Muscle of leg (tissue), 11 donors: ENCODE data around the gene SLIT1. TPM values are rescaled to one million over a fixed set of nuclear protein-coding genes. Genes with fewer than 3 reads are reported as not detected.

ENCODE experiments used
- DNase-seq: peaks from one replicate; pipeline ENCODE4 v3.0.0; 2013
- H3K27ac ChIP-seq: one replicate; pipeline ENCODE4 v1.5.1; 2013; ENCODE audit warnings: mild to moderate bottlenecking, low read length, control low read depth
- H3K27me3 ChIP-seq: one replicate; pipeline ENCODE4 v1.6.1; 2013; ENCODE audit warnings: low read length; ENCODE audit not compliant: control insufficient read depth, insufficient read depth
- H3K36me3 ChIP-seq: one replicate; pipeline ENCODE4 v1.6.1; 2013; ENCODE audit warnings: low read length; ENCODE audit not compliant: control insufficient read depth, insufficient read depth
- H3K4me1 ChIP-seq: one replicate; pipeline ENCODE4 v1.6.1; 2013; ENCODE audit warnings: low read length; ENCODE audit not compliant: control insufficient read depth, insufficient read depth
- H3K4me3 ChIP-seq: one replicate; pipeline ENCODE4 v1.5.1; 2013; ENCODE audit warnings: low read length, control low read depth
- H3K9me3 ChIP-seq: replicated peaks from 2 replicates; pipeline ENCODE4 v1.6.1; 2013; ENCODE audit warnings: low read depth, low read length; ENCODE audit not compliant: control insufficient read depth
- WGBS: methylation state at CpG from one replicate; pipeline ENCODE4 v1.1.5; 2013; ENCODE audit warnings: missing lambda C conversion rate; ENCODE audit not compliant: insufficient coverage; 5-methylcytosine and 5-hydroxymethylcytosine counted together
- polyA plus RNA-seq, 8 donors: library from polyadenylated mRNA; unstranded; fragments of 120-200 nt; gene quantifications; one replicate each; pipeline versions ENCODE4 v1.2.1 to v1.2.3, GENCODE V29; 2013; ENCODE audit warnings: inconsistent platforms in 1 of 8, low replicate concordance in 1 of 8; ENCODE audit not compliant: insufficient read length in 8 of 8, insufficient read depth in 1 of 8
- total RNA-seq: library from RNA; stranded (reverse); fragments of 120-200 nt; gene quantifications from one replicate; pipeline ENCODE4 v1.2.4, GENCODE V29; 2013

SLIT1 gene
- total and polyA plus RNA-seq, 9 donors = 0.35 to 1.4 (median 1.1) TPM

DNA sequence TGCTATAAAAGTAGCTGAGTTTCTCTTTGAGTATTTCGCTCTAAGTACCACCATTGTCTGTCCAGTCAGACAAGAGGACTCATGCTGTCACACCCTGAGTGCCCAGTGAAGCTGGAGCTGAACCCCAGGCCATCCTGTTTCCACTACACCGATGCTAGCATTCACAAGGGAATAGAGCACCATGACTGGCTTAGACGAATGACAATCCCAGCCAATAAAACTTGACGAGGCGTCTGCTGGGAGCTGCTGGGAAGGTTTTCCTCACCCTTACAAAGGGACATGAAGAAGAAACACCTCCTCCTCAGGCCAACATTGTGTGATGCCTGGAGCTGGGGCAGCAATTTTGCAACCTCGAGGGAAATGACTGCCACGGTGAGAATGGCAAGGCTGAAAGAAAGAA, 17.5 kb upstream of the SLIT1 start:
- H3K4me1 ChIP-seq = no peaks in the 10 kb centered on the region
- 67% methylated on average over 2 of the region's 7 CpGs for WGBS
- no peak overlapping the region for H3K4me3 ChIP-seq
- DNase-seq = no peak
- no peaks in the 10 kb centered on the region for H3K36me3 ChIP-seq
- H3K27ac ChIP-seq = no peak overlapping the region
- H3K9me3 ChIP-seq = no peaks in the 10 kb centered on the region
- H3K27me3 ChIP-seq = peaks cover 3% of the 10 kb centered on the region

DNA sequence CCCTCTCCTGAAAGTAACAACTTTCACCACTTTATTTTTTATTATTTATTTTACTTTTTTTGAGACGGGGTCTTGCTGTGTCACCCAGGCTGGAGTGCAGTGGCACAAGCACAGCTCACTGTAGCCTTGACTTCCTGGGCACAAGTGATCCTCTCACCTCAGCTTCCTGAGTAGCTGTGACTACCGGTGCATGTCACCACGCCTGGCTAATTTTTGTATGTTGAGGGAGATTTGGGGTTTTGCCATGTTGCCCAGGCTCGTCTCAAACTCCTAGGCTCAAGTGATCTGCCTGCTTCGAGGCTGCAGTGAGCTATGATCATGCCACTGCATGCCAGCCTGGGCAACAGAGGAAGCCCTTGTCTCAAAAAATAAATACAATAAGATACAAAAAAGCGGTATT, 14.9 kb upstream of the SLIT1 start:
- no peak overlapping the region for H3K4me3 ChIP-seq

DNA sequence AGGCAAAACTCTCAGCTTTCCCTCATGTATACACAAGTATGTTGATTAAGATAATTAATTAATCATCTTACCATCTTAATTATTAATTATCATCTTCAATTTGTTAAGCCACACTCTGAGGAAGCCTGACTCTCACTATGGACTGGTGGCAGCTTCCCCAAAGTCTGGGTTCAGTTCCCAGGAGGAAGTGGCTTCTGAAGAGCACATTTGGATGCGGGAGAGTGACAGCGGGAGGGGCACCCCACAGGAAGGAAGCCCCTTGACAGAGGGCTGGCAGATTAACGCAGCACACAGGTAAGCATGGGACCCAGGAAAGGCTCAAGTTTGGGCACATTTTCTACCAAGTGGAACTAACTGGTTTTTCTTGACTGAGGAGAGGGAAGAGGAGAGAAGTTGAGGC, 13.4 kb upstream of the SLIT1 start:
- 60% methylated on average over 3 of the region's 3 CpGs for WGBS
- no peak for DNase-seq
- H3K9me3 ChIP-seq = no peaks in the 10 kb centered on the region
- H3K27ac ChIP-seq = no peak overlapping the region
- H3K27me3 ChIP-seq = peaks cover 18% of the 10 kb centered on the region
- H3K4me3 ChIP-seq = no peak overlapping the region
- H3K4me1 ChIP-seq = peaks cover 8% of the 10 kb centered on the region
- no peaks in the 10 kb centered on the region for H3K36me3 ChIP-seq

More for the DNA sequence above, 14.9 kb upstream of the SLIT1 start:
- H3K9me3 ChIP-seq = no peaks in the 10 kb centered on the region
- no peaks in the 10 kb centered on the region for H3K36me3 ChIP-seq
- WGBS = 44% methylated on average over 1 of the region's 6 CpGs
- H3K4me1 ChIP-seq = peaks cover 8% of the 10 kb centered on the region
- no peak for DNase-seq
- peaks cover 16% of the 10 kb centered on the region for H3K27me3 ChIP-seq
- H3K27ac ChIP-seq = no peak overlapping the region

DNA sequence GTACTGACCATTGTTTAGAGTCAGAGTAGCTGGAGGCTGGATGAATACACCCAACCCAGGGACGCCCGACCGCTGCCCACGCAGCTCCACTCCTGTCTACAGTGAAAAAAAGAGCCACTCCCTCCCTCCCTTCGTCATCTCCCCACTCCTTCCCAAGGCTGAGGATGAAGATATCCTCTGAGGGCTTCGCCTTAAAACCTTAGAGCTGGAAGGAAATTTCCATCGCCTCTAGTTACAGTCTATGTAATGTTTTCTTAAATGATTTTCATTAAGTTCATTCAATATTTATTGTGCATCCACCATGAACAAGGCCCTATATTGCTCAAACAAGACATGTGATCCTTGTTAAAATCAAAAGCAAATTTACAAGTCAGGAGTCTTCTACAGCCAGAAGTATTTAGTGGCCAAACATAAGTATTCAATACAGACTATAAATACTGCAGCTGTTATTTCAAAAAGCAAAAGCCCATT, 11.3 kb upstream of the SLIT1 start:
- Histone ChIP-seq H3K27ac (no peak overlapping the region), H3K4me1 (peaks cover 8% of the 10 kb centered on the region), H3K4me3 (no peak overlapping the region), H3K9me3 (no peaks in the 10 kb centered on the region), H3K36me3 (no peaks in the 10 kb centered on the region), H3K27me3 (peaks cover 24% of the 10 kb centered on the region)
- WGBS = no CpG with 5 or more reads among the region's 7 CpGs
- peak; percentile 35 for DNase-seq

DNA sequence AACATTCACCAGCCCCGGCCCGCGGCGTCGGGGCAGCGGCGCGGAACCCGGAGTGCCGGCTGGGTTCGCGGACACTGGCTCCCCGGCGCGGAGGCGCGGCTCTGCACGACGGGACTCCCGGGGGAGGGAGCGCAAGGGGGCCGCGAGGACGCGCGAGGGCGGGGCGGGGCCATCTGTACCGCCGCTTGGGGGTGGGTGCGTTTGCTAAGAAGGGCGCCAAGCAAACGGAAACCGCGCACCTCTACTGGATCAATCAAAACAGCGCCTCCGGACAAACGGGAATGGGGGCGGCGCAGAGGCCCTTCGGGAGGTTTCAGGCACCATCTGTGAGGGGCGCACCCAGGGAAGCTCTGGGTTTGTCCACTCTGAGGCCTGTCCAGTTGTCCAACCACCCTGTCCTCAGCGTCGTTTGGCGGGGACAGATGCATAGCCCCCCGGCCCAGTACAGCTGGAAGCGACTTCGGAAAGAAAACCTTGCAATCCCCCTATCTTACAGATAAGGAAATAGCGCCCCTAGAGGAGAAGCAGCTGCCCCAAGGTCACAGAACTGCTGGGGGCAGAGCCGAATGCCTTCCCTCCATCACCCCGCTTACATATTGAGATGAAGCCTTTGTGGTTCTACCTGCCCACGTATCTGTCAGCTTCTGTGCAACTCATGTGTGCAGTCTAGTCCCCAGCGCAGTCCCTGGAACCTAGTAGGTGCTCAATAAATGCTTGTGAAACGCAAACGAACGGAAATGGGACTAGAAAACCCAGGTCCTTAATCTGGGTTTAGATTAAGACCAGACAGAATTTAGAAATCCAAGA, 10.7 kb upstream of the SLIT1 start:
- H3K9me3 ChIP-seq = no peaks in the 10 kb centered on the region
- WGBS = under 1% methylated on average over 53 of the region's 56 CpGs
- peaks cover 8% of the 10 kb centered on the region for H3K4me1 ChIP-seq
- peak overlapping the region; percentile 39 for H3K4me3 ChIP-seq
- H3K27me3 ChIP-seq = peaks cover 24% of the 10 kb centered on the region
- DNase-seq = peak; percentile 66
- no peaks in the 10 kb centered on the region for H3K36me3 ChIP-seq
- no peak overlapping the region for H3K27ac ChIP-seq

DNA sequence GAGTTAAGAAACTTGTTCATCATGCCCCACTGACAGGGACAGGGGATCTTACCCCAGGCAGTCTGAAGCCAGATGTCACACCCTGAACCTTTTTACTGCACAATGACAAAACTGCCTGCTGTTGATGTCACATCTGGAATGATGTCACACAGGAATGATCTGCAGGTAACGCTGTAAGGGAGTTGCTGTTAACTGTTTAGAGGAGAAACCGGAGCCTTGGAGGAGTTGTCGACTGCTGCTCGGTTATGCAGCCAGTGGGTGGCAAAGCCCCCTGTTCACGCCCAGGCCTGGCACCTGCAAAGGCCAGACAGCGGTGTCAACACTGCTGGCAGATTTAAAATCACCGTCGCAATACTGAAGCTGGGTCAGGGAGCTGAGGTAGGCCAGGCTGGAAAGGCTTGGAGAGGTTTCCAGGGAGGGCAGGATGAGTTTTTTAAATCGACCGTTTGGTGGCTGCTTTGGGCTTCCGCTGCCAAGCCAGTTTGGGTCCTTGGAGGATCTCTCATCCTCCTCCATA, 10.0 kb upstream of the SLIT1 start:
- Histone ChIP-seq H3K27ac (no peak overlapping the region), H3K36me3 (no peaks in the 10 kb centered on the region), H3K4me3 (no peak overlapping the region), H3K9me3 (no peaks in the 10 kb centered on the region), H3K4me1 (peaks cover 8% of the 10 kb centered on the region), H3K27me3 (peaks cover 24% of the 10 kb centered on the region)
- DNase-seq = no peak
- WGBS = 26% methylated on average over 9 of the region's 11 CpGs

DNA sequence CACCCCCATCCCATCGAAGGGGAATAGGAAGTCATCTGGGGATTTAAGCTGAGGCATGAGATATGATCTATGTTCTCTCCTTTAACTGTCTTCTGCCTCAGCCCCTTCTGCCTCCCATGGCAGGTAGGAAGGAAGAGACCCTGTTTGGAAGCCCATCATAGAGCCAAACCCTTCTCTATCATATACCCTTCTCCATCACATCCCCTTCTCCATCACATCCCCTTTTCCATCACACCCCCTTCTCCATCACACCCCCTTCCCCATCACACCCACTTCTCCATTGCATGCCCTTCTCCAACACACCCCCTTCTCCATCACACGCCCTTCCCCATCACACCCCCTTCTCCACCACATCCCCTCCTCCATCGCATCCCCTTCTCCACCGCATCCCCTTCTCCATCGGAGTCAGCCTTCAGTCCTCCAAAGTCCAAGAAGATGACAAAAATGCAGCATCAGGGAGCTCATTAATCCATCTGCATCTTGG, 7.2 kb upstream of the SLIT1 start:
- no peak for DNase-seq
- no peak overlapping the region for H3K27ac ChIP-seq
- peaks cover 27% of the 10 kb centered on the region for H3K27me3 ChIP-seq
- peaks cover 18% of the 10 kb centered on the region for H3K4me1 ChIP-seq
- WGBS = 96% methylated on average over 4 of the region's 5 CpGs
- no peaks in the 10 kb centered on the region for H3K9me3 ChIP-seq
- H3K4me3 ChIP-seq = no peak overlapping the region
- no peaks in the 10 kb centered on the region for H3K36me3 ChIP-seq

DNA sequence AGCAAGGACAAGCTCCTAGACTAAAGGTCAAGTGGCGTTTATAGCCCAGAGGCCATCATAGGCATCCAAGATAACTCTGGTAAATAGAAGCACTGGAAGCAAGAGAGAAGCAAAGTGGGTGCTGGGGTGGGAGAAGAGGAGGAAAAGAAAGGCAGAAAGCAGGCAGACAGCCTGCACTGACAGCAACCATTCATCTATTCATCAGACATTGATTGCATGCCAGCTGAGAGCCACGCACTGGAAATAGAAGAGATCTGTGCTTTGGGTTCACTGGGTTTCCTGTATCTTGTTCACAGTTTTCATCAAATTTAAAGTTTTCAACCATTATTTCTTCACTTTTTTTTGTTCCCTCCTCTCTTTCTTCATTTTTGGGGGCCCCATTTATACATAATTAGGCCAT, 4.7 kb upstream of the SLIT1 start:
- H3K27me3 ChIP-seq = peaks cover 36% of the 10 kb centered on the region
- WGBS = 76% methylated on average over 2 of the region's 2 CpGs

DNA sequence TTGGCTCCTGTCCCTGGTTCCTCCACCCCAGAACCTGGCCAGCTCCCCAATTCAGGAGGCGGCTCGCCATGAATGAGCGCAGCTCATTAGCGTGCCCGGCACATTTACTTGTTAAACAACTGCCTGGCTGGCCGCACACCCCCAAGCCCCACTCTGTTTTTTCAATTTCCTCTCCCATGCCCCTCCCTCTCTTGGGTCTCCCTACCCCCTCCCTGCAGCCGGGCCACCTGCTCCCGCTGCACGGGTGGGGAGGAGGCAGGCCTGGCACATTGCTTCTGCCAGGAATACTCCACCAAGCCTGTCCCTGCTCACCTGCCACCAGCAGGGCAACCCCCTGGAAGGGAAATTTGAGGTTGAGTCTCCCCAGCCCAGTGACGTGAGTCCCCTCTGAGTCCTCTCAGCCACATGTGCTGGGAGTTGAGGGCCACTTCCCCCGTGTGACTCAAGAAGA, 2.5 kb upstream of the SLIT1 start:
- no peak overlapping the region for H3K27ac ChIP-seq
- no peak overlapping the region for H3K4me3 ChIP-seq
- no peaks in the 10 kb centered on the region for H3K9me3 ChIP-seq
- H3K36me3 ChIP-seq = no peaks in the 10 kb centered on the region
- H3K4me1 ChIP-seq = peaks cover 24% of the 10 kb centered on the region
- peaks cover 52% of the 10 kb centered on the region for H3K27me3 ChIP-seq
- WGBS = 36% methylated on average over 9 of the region's 11 CpGs
- peak; percentile 27 for DNase-seq

More for the DNA sequence above, 4.7 kb upstream of the SLIT1 start:
- no peak overlapping the region for H3K4me3 ChIP-seq
- H3K27ac ChIP-seq = no peak overlapping the region
- peaks cover 19% of the 10 kb centered on the region for H3K4me1 ChIP-seq
- DNase-seq = no peak
- no peaks in the 10 kb centered on the region for H3K9me3 ChIP-seq
- H3K36me3 ChIP-seq = no peaks in the 10 kb centered on the region

DNA sequence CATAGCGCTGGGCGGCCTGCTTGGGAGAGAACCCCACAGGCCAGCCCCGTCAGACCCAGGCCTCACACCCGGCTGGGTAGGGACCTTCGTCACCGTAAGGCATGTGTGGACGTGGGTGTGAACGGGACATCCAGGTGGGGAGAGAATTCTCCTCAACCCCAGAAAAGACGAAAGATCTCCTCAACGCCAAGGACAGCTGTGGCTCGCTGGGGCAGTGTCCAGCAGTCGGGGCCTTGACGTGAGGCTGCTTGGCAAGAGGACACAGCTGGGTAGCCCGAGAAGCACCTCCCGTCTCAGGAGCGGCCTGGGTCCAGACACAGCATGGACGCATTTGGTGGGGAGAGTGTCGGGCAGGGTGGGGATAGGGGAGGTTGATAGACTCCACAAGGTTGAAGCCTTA, 1.2 kb upstream of the SLIT1 start:
- peaks cover 56% of the 10 kb centered on the region for H3K27me3 ChIP-seq
- H3K27ac ChIP-seq = no peak overlapping the region
- 77% methylated on average over 10 of the region's 18 CpGs for WGBS
- no peaks in the 10 kb centered on the region for H3K36me3 ChIP-seq
- peaks cover 24% of the 10 kb centered on the region for H3K4me1 ChIP-seq
- no peak for DNase-seq
- H3K9me3 ChIP-seq = no peaks in the 10 kb centered on the region
- no peak overlapping the region for H3K4me3 ChIP-seq
